Endothelial cell of umbilical vein (primary cell): Measurements from ENCODE around the gene STAT5B. TPM values are rescaled to one million over a fixed set of nuclear protein-coding genes. Genes with fewer than 3 reads are reported as not detected.

ENCODE experiments used
- BruUV-seq: library from RNA; stranded (reverse); fragments of 400-500 nt; replicated peaks from 2 replicates; lab custom pipeline; 2021; lab: Mats Ljungman, UMichigan
- CTCF ChIA-PET: fragments of 300-600, 350-600 bp; sonication (Branson Sonifier 250); formaldehyde crosslinking; loops from one replicate; lab custom pipeline; 2021; ENCODE audit warnings: antibody characterized with exemption, inconsistent platforms; lab: Charles Lee
- POLR2A ChIA-PET: fragments of 300-600, 350-600 bp; sonication (Branson Sonifier 250); formaldehyde crosslinking; loops from one replicate; lab custom pipeline; 2021; ENCODE audit warnings: antibody characterized with exemption, inconsistent platforms; lab: Charles Lee
- DNase-seq: peaks from one replicate; pipeline ENCODE4 v3.0.0-alpha.2; 2011; ENCODE audit warnings: low read depth, low spot score
- FAIRE-seq: peaks from 2 replicates; lab custom pipeline; 2011; peaks lifted over from hg19 to GRCh38; lab: Jason Lieb, UNC
- H2AFZ ChIP-seq: 2 replicates; pipeline ENCODE4 v1.6.0; 2012; ENCODE audit warnings: low read depth, low read length, control low read depth, inconsistent platforms
- H3K27ac ChIP-seq: 2 replicates; pipeline ENCODE4 v1.5.1; 2011; ENCODE audit warnings: low read depth, mild to moderate bottlenecking, control low read depth, low read length, moderate library complexity; ENCODE audit not compliant: insufficient read depth
- H3K27me3 ChIP-seq, 2 experiments: 2 replicates each; pipeline versions ENCODE4 v1.6.0 to v1.6.1; 2011; ENCODE audit warnings: low read length in 2 of 2, mixed read lengths in 1 of 2; ENCODE audit not compliant: control insufficient read depth in 2 of 2, insufficient read depth in 2 of 2
- H3K36me3 ChIP-seq, 2 experiments: 2 replicates in 1 of 2; 3 replicates in 1 of 2; pipeline ENCODE4 v1.5.1; 2011; ENCODE audit warnings: low read length in 2 of 2, mild to moderate bottlenecking in 1 of 2, moderate library complexity in 1 of 2; ENCODE audit not compliant: control insufficient read depth in 2 of 2, insufficient read depth in 2 of 2; ENCODE audit errors: extremely low read depth in 1 of 2
- H3K4me1 ChIP-seq: 3 replicates; pipeline ENCODE4 v1.5.1; 2011; ENCODE audit warnings: mild to moderate bottlenecking, low read length; ENCODE audit not compliant: control insufficient read depth, insufficient read depth; ENCODE audit errors: extremely low read depth
- H3K4me2 ChIP-seq: 2 replicates; pipeline ENCODE4 v1.6.1; 2011; ENCODE audit warnings: low read length, control low read depth, mixed read lengths; ENCODE audit not compliant: insufficient read depth
- H3K4me3 ChIP-seq, 3 experiments: fragments of 200-600 bp in 1 of 3; sonication (generic), shearing (Covaris generic) in 1 of 3; replicated peaks in 1 of 3; 2 replicates each; pipeline ENCODE4 v1.5.1; 2011 to 2016; ENCODE audit warnings: control low read depth in 3 of 3, low read length in 3 of 3, mild to moderate bottlenecking in 2 of 3, inconsistent platforms in 1 of 3, low read depth in 1 of 3, moderate library complexity in 1 of 3; ENCODE audit not compliant: insufficient read depth in 1 of 3
- H3K79me2 ChIP-seq: 2 replicates; pipeline ENCODE4 v1.6.0; 2012; ENCODE audit warnings: low read length, inconsistent platforms; ENCODE audit not compliant: control insufficient read depth, insufficient read depth
- H3K9ac ChIP-seq: replicated peaks from 2 replicates; pipeline ENCODE3; 2011; ENCODE audit warnings: low read length, control low read depth; ENCODE audit not compliant: insufficient read depth; ENCODE audit errors: extremely low read depth
- H3K9me1 ChIP-seq: replicated peaks from 3 replicates; pipeline ENCODE4 v1.6.0; 2011; ENCODE audit warnings: mild to moderate bottlenecking, low read length; ENCODE audit not compliant: control insufficient read depth, insufficient read depth; ENCODE audit errors: extremely low read depth
- H3K9me3 ChIP-seq: replicated peaks from 2 replicates; pipeline ENCODE4 v1.5.1; 2012; ENCODE audit warnings: low read length, inconsistent platforms; ENCODE audit not compliant: control insufficient read depth, insufficient read depth
- H4K20me1 ChIP-seq: replicated peaks from 2 replicates; pipeline ENCODE3; 2011; ENCODE audit warnings: mild to moderate bottlenecking, low read length; ENCODE audit not compliant: control insufficient read depth, insufficient read depth; ENCODE audit errors: extremely low read depth
- CTCF ChIP-seq, 2 donors: IDR thresholded peaks; 1 replicate in 1 of 2; 2 replicates in 1 of 2; pipeline ENCODE4 v1.5.1; 2011; ENCODE audit warnings: low read length in 2 of 2, mild to moderate bottlenecking in 2 of 2, moderate library complexity in 2 of 2, control low read depth in 1 of 2, inconsistent platforms in 1 of 2, low read depth in 1 of 2; ENCODE audit not compliant: insufficient read depth in 1 of 2; ENCODE audit errors: extremely low read depth in 1 of 2
- EZH2 ChIP-seq: IDR thresholded peaks from 2 replicates; pipeline ENCODE4 v1.6.1; 2012; ENCODE audit warnings: borderline replicate concordance, low read depth, mild to moderate bottlenecking, moderate library complexity, low read length, inconsistent platforms; ENCODE audit not compliant: severe bottlenecking
- FOS ChIP-seq: IDR thresholded peaks from 2 replicates; pipeline ENCODE4 v1.6.1; 2011; ENCODE audit warnings: mild to moderate bottlenecking, low read length, moderate library complexity, borderline replicate concordance; ENCODE audit not compliant: insufficient read depth
- GATA2 ChIP-seq: IDR thresholded peaks from 2 replicates; pipeline ENCODE4 v1.7.0; 2011; ENCODE audit warnings: low read depth, mild to moderate bottlenecking, moderate library complexity, mixed read lengths, low read length; ENCODE audit not compliant: insufficient read length, insufficient read depth
- JUN ChIP-seq: IDR thresholded peaks from 2 replicates; pipeline ENCODE4 v1.6.1; 2011; ENCODE audit warnings: borderline replicate concordance, low read depth; ENCODE audit not compliant: insufficient read length, insufficient read depth
- MAX ChIP-seq: IDR thresholded peaks from 2 replicates; pipeline ENCODE4 v1.6.1; 2011; ENCODE audit not compliant: insufficient read depth, insufficient read length
- MYC ChIP-seq: IDR thresholded peaks from one replicate; pipeline ENCODE4 v1.6.1; 2011; ENCODE audit warnings: mild to moderate bottlenecking, low read depth, low read length
- POLR2A ChIP-seq: IDR thresholded peaks from 2 replicates; pipeline ENCODE4 v1.6.1; 2012; ENCODE audit warnings: low read depth, mild to moderate bottlenecking, control low read depth, low read length
- POLR2AphosphoS5 ChIP-seq: IDR thresholded peaks from 2 replicates; pipeline ENCODE4 v1.6.1; 2012; ENCODE audit warnings: low read depth, mild to moderate bottlenecking, control low read depth, low read length, moderate library complexity; ENCODE audit not compliant: insufficient read depth
- dilution Hi-C: fragments of 300-500 bp; cut with MboI; formaldehyde crosslinking; loops from one replicate; pipeline ENCODE4 v1.15.0; 2019; ENCODE audit warnings: low sequenced_read_pairs; ENCODE audit not compliant: extremely low pct_ligation_motif_present
- intact Hi-C: fragments of 100-400 bp; cut with micrococcal nuclease; formaldehyde crosslinking; loops from one replicate; pipeline ENCODE4 v1.10.0; 2022
- polyA plus RNA-seq, 4 experiments: library from polyadenylated mRNA; depleted of rRNA in 3 of 4; stranded (reverse) in 3 of 4; unstranded in 1 of 4; fragments of >200 nt; gene quantifications; 2 replicates each; pipeline versions ENCODE4 v1.2.1 to v1.2.3, GENCODE V29; 2011 to 2012; ENCODE audit warnings: missing spikeins in 1 of 4
- total RNA-seq: library from RNA; stranded (reverse); gene quantifications from 2 replicates; pipeline ENCODE4 v1.2.3, GENCODE V29; 2021

The STAT5B gene
- total and polyA plus RNA-seq, 2 donors (not counting 3 experiments of a cell fraction or from before 2014, with no cell fraction given): 43.3 to 53.7 TPM

- H3K9me1 ChIP-seq: no peaks in the 10 kb centered on the region
- H3K27ac ChIP-seq: no peak overlapping the region
- H4K20me1 ChIP-seq: no peaks in the 10 kb centered on the region
- no peak overlapping the region for H3K4me2 ChIP-seq
- no TSS peak for BruUV-seq
- H3K36me3 ChIP-seq: peaks cover 0 to 12% of the 10 kb centered on the region in 2 experiments
- dilution Hi-C loops (no loop called here), intact Hi-C loops (no loop called here)
- H3K27me3 ChIP-seq: no peaks in the 10 kb centered on the region
- H3K9ac ChIP-seq: no peak overlapping the region
- H3K4me3 ChIP-seq: no peak overlapping the region
- no peak overlapping the region for H2AFZ ChIP-seq
- no peak for DNase-seq
- FAIRE-seq: no peak
- TF ChIP-seq GATA2 (no peak), POLR2AphosphoS5 (no peak), POLR2A (no peak), MYC (no peak), FOS (no peak), CTCF (IDR thresholded peaks at IDR 0.05; ENCODE audit: extremely low read depth in 1 of 2, insufficient read depth in 1 of 2, low read depth in 1 of 2, low read length in 2 of 2) (no peak), EZH2 (no peak), JUN (no peak), MAX (no peak)
- no peaks in the 10 kb centered on the region for H3K9me3 ChIP-seq
- no peaks in the 10 kb centered on the region for H3K79me2 ChIP-seq
- H3K4me1 ChIP-seq: no peaks in the 10 kb centered on the region
- ChIA-PET POLR2A (no interaction called here), CTCF (interaction anchor here (1.0 to 2.6 kb wide), 3 partner anchors 8 to 223 kb away, joined by 3 to 11 read pairs (median 6); no protein-coding TSS in a partner anchor)
These were observed 28.2 kb upstream of the STAT5B start for GRCh38 chr17:42304187-42305030.
